Astrocyte of the cerebellum (primary cell): ENCODE data around the gene RGS1.

Experiments
- DNase-seq: peaks from one replicate; pipeline ENCODE4 v3.0.0-alpha.2; 2011; ENCODE audit warnings: low read depth
- H3K4me3 ChIP-seq: 2 replicates; pipeline ENCODE4 v1.5.1; 2011; ENCODE audit warnings: mild to moderate bottlenecking, low read depth, low read length, moderate library complexity
- in situ Hi-C: cut with HindIII; loops from 2 replicates; pipeline ENCODE4 v1.10.0; 2017; ENCODE audit warnings: low sequenced_read_pairs
- TF ChIP-seq, protein P1 (sequence below): IDR thresholded peaks from 2 replicates; pipeline ENCODE4 v1.5.1; 2012; ENCODE audit warnings: low read length, low read depth, moderate library complexity, mild to moderate bottlenecking; ENCODE audit errors: missing control alignments

The RGS1 gene

DNA sequence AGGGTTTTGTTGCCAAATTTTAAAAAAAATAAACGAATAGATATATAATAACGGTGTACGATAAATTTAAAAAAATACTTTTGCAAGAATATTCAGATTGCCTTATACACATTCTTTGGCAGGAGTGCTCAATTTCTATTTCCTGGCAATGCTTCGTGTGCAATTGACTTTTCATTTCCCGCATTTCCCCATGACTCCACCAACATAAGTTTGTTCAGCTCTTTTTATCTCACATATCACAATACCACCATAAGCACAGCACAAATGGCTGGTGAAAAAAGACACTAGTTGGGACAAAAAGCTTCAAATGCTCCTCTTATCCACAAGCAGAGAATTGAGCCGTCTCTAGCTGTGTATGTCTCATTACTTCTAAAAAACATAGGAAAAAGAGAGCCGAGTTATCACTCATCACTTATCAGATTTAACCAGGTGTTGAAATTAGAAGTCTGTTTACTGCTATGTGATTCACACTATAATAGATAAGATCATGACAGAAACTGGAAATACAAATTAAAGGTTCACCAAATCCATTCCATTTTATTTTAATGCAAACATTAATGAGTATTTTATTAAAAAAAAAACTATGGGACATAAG is 28.9 kb upstream of the RGS1 start:
- in situ Hi-C loops: no loop called here
- TF ChIP-seq, protein P1, sequence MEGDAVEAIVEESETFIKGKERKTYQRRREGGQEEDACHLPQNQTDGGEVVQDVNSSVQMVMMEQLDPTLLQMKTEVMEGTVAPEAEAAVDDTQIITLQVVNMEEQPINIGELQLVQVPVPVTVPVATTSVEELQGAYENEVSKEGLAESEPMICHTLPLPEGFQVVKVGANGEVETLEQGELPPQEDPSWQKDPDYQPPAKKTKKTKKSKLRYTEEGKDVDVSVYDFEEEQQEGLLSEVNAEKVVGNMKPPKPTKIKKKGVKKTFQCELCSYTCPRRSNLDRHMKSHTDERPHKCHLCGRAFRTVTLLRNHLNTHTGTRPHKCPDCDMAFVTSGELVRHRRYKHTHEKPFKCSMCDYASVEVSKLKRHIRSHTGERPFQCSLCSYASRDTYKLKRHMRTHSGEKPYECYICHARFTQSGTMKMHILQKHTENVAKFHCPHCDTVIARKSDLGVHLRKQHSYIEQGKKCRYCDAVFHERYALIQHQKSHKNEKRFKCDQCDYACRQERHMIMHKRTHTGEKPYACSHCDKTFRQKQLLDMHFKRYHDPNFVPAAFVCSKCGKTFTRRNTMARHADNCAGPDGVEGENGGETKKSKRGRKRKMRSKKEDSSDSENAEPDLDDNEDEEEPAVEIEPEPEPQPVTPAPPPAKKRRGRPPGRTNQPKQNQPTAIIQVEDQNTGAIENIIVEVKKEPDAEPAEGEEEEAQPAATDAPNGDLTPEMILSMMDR: no peak
- no peak overlapping the region for H3K4me3 ChIP-seq
- DNase-seq: no peak

DNA sequence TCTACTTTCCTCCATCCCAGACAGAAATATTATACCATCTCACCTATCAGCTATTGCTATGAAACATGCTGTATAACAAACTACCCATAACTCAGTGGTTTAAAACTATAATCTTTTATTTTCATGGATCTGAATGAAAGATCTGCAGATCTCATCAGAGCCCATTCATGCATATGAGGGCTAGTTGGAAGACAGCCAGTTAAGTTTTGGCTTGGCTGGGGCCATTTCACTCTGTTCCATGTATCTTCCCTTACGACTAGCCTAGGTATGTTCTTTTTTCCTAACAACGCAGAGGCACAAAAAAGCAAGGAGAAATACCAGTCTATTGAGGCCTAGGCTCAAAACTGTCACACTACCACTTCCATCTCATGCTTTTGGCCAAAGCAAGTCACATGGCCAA is 28.1 kb upstream of the RGS1 start:
- H3K4me3 ChIP-seq: no peak overlapping the region
- in situ Hi-C loops: no loop called here
- no peak for DNase-seq
- TF ChIP-seq, protein P1: no peak

DNA sequence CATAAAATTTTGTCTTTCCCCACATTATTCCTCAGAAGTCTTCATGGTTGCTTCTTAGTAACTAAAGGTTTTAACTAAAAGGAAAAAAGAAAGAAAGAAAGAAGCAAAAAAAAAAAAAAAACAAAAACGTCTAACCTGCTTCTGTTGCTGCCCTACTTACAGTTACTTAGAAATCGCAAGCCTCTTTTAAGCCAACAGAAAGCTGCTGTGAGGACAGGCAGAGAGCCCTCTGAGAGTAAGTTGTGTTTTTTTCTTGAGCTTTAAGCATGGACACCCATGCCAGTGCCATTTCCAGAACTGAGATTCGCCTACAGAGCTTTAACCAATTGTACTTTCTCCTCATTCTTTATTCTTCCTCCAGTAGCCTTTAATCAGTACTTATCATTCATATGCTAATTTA is 25.6 kb upstream of the RGS1 start:
- TF ChIP-seq, protein P1: no peak
- in situ Hi-C loops: no loop called here
- H3K4me3 ChIP-seq: no peak overlapping the region
- DNase-seq: no peak

DNA sequence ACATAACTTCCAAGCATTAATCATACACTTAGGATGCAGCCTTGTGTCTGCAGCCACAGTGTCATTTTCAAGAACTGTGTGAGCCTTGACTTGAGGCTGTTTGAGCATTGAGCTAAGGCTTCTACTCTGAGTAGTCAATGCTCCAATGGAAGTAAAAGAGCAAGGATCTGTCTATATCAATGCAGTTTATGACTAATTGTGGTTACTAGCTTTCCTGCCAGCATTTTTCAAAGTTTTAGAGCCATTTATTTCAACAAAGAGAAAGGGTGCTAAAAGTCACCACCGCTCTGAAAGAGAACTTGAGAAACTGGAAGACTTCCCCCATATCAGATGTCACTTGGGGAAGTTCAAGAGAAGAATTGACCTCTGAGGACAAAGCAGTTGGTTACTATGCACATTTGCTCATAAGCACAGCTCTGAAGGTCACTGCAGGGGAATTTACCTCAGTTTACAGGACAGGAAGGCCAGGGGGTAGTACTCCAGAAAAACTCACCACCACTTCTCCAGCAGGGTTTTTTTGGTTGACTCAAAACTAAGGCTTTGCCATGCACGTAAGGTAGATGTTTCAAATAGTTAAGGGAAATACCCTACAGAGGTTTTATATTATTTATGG is 24.5 kb upstream of the RGS1 start:
- H3K4me3 ChIP-seq: no peak overlapping the region
- peak; percentile 89 for DNase-seq
- TF ChIP-seq, protein P1: no peak
- in situ Hi-C loops: no loop called here

DNA sequence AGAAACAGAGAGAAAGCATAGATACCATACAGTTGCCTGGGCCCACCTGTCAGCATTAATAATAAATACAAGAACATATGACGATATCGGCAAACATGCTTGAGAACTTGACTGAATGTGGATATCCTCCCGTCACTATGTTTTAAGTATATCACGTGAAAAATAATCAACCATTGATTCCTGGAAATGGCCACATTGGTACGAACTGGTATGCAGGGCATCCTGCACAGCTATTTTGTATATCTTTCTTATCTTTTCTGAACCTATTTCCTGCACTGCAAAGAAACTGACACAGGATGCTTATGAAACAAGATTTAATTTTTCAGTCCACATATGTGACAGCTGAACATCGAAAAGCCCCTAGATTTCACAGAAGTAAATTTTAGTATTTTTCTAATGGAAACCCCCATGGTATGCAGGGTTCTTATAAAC is 22.8 kb upstream of the RGS1 start:
- TF ChIP-seq, protein P1: no peak
- no peak overlapping the region for H3K4me3 ChIP-seq
- DNase-seq: no peak
- in situ Hi-C loops: no loop called here

DNA sequence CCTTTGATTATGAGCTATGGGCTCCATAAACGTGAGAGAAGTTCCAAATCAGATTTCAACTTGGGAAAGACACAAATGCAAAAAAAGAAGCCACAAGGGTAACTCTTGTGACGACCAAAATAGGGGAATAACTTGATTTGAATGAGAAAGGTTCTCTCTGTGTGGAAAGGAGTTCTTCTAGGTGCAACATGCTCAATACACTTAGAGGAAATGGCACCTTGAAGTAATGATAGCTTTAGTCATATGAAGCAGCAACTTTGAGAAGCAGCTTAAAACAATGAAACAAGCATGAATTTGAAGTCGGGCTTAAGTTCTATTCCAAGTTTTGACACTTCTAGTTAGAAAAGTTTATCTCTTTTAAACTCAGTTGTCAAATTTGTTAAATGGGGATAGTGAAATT is 21.8 kb upstream of the RGS1 start:
- DNase-seq: no peak
- in situ Hi-C loops: no loop called here
- TF ChIP-seq, protein P1: no peak
- H3K4me3 ChIP-seq: no peak overlapping the region
